GM12878 (cell line): ENCODE measurements around the gene HS3ST1. TPM values are rescaled to one million over a fixed set of nuclear protein-coding genes. Genes with fewer than 3 reads are reported as not detected.

Source experiments
- ATAC-seq: fragments of 200-7000 bp; cut with Tn5 transposase; 3 replicates; pipeline ENCODE4 v1.9.1; 2020; ENCODE audit warnings: mild to moderate bottlenecking, moderate library complexity
- BruUV-seq: library from RNA; stranded (reverse); fragments of 400-500 nt; replicated peaks from 2 replicates; lab custom pipeline; 2021; lab: Mats Ljungman, UMichigan
- CTCF ChIA-PET: fragments of 300-600 bp; sonication (Branson Sonifier 250); formaldehyde crosslinking; extraction: SDS; loops from one replicate; lab custom pipeline; 2021; ENCODE audit warnings: inconsistent platforms; lab: Yijun Ruan, JAX
- POLR2A ChIA-PET: fragments of 350-600 bp; formaldehyde crosslinking; extraction: SDS; loops from one replicate; lab custom pipeline; 2021; ENCODE audit warnings: inconsistent platforms; lab: Charles Lee
- RAD21 ChIA-PET: fragments of 300-600 bp; sonication (Branson Sonifier 250); formaldehyde crosslinking; loops from one replicate; lab custom pipeline; 2023; ENCODE audit warnings: antibody characterized with exemption; ENCODE audit not compliant: unreplicated experiment; lab: Charles Lee
- SMC1A ChIA-PET: fragments of 300-600 bp; sonication (Branson Sonifier 250); formaldehyde crosslinking; loops from one replicate; lab custom pipeline; 2023; ENCODE audit not compliant: unreplicated experiment, uncharacterized antibody; lab: Charles Lee
- DNase-seq: peaks from one replicate; pipeline ENCODE4 v3.0.0-alpha.2; 2011; ENCODE audit warnings: low read depth, low spot score
- FAIRE-seq: peaks from 3 replicates; lab custom pipeline; 2011; peaks lifted over from hg19 to GRCh38; lab: Jason Lieb, UNC
- H2AFZ ChIP-seq: 2 replicates; pipeline ENCODE4 v1.6.0; 2011; ENCODE audit warnings: low read depth, low read length, control low read depth; ENCODE audit not compliant: control insufficient read depth
- H3K27ac ChIP-seq: 2 replicates; pipeline ENCODE4 v1.5.1; 2011; ENCODE audit warnings: control low read depth; ENCODE audit not compliant: control insufficient read depth, insufficient read depth
- H3K27me3 ChIP-seq, 2 experiments: replicated peaks in 1 of 2; 2 replicates each; pipeline versions ENCODE4 v1.6.0 to v1.6.1; 2011; ENCODE audit warnings: low read length in 1 of 2; ENCODE audit not compliant: control insufficient read depth in 2 of 2, insufficient read depth in 2 of 2
- H3K36me3 ChIP-seq, 2 experiments: 2 replicates each; pipeline ENCODE4 v1.5.1; 2011; ENCODE audit warnings: low read length in 1 of 2; ENCODE audit not compliant: control insufficient read depth in 2 of 2, insufficient read depth in 2 of 2
- H3K4me1 ChIP-seq: 2 replicates; pipeline ENCODE4 v1.6.1; 2011; ENCODE audit warnings: mild to moderate bottlenecking, low read length, moderate library complexity, mixed read lengths; ENCODE audit not compliant: control insufficient read depth, insufficient read depth
- H3K4me2 ChIP-seq: 2 replicates; pipeline ENCODE4 v1.6.0; 2011; ENCODE audit warnings: control low read depth; ENCODE audit not compliant: control insufficient read depth, insufficient read depth
- H3K4me3 ChIP-seq: fragments of 200-600 bp; sonication (generic); 2 replicates; pipeline ENCODE4 v1.5.1; 2016
- H3K79me2 ChIP-seq: 2 replicates; pipeline ENCODE4 v1.6.0; 2011; ENCODE audit warnings: low read length; ENCODE audit not compliant: control insufficient read depth, insufficient read depth
- H3K9ac ChIP-seq: 2 replicates; pipeline ENCODE4 v1.8.0; 2011; ENCODE audit warnings: low read length, control low read depth, mixed read lengths; ENCODE audit not compliant: control insufficient read depth, insufficient read depth
- H3K9me3 ChIP-seq: replicated peaks from 3 replicates; pipeline ENCODE4 v1.5.1; 2011; ENCODE audit warnings: mild to moderate bottlenecking, low read length; ENCODE audit not compliant: control insufficient read depth, insufficient read depth
- H4K20me1 ChIP-seq: 2 replicates; pipeline ENCODE4 v1.6.0; 2011; ENCODE audit not compliant: control insufficient read depth, insufficient read depth
- ASH2L ChIP-seq: fragments of 300-600, 200-600 bp; sonication (generic); IDR thresholded peaks from 2 replicates; pipeline ENCODE4 v1.6.1; 2017; ENCODE audit warnings: low read depth, mild to moderate bottlenecking, borderline replicate concordance
- CBX3 ChIP-seq: fragments of 200-600 bp; sonication (generic); IDR thresholded peaks from 2 replicates; pipeline ENCODE4 v1.6.1; 2016; ENCODE audit warnings: low read depth, borderline replicate concordance
- HCFC1 ChIP-seq: fragments of 150-350 bp; IDR thresholded peaks from 2 replicates; pipeline ENCODE4 v1.6.1; 2014; ENCODE audit warnings: low read length
- HDAC2 ChIP-seq: fragments of 200-600 bp; sonication (generic); IDR thresholded peaks from 2 replicates; pipeline ENCODE4 v1.6.1; 2017
- IKZF1 ChIP-seq: fragments of 450-650 bp; conservative IDR thresholded peaks from 2 replicates; pipeline ENCODE4 v1.6.1; 2017; ENCODE audit warnings: antibody characterized with exemption, mild to moderate bottlenecking
- KLF5 ChIP-seq: fragments of 450-650 bp; IDR thresholded peaks from 2 replicates; pipeline ENCODE4 v1.6.1; 2014; ENCODE audit warnings: mild to moderate bottlenecking; ENCODE audit not compliant: partially characterized antibody
- NR2F1 ChIP-seq: fragments of 450-650 bp; conservative IDR thresholded peaks from 2 replicates; pipeline ENCODE4 v1.6.1; 2017; ENCODE audit warnings: mild to moderate bottlenecking
- RCOR1 ChIP-seq: conservative IDR thresholded peaks from 2 replicates; pipeline ENCODE4 v1.6.1; 2012; ENCODE audit warnings: low read depth, low read length, improper control_type of control experiment
- SMC3 ChIP-seq: IDR thresholded peaks from 2 replicates; pipeline ENCODE4 v1.6.1; 2011; ENCODE audit warnings: low read length, improper control_type of control experiment, borderline replicate concordance
- SP1 ChIP-seq: IDR thresholded peaks from one replicate; pipeline ENCODE4 v1.6.1; 2011; ENCODE audit warnings: low read depth, low read length
- SUPT20H ChIP-seq: IDR thresholded peaks from 2 replicates; pipeline ENCODE4 v1.6.1; 2011; ENCODE audit warnings: low read depth, mild to moderate bottlenecking, low read length, moderate library complexity, borderline replicate concordance; ENCODE audit not compliant: control insufficient read depth
- YY1 ChIP-seq: IDR thresholded peaks from 2 replicates; pipeline ENCODE4 v1.6.1; 2011; ENCODE audit warnings: low read depth, mild to moderate bottlenecking, low read length
- WGBS: methylation state at CpG from one replicate; pipeline ENCODE4 v1.1.6; 2016; ENCODE audit warnings: low lambda C conversion rate; ENCODE audit not compliant: insufficient replicate concordance, insufficient coverage; ENCODE audit errors: missing lambda C conversion rate; 5-methylcytosine and 5-hydroxymethylcytosine counted together
- in situ Hi-C: fragments of 300-500 bp; cut with MboI; formaldehyde crosslinking; loops from 9 replicates; pipeline ENCODE4 v1.14.3; 2018; ENCODE audit warnings: mixed read lengths
- intact Hi-C: fragments of 100-400 bp; cut with micrococcal nuclease; formaldehyde crosslinking; loops from one replicate; pipeline ENCODE4 v1.14.2; 2022; ENCODE audit not compliant: unreplicated experiment
- polyA plus RNA-seq, 11 experiments: library from polyadenylated mRNA; depleted of rRNA in 4 of 11; unstranded in 6 of 11; stranded (reverse) in 5 of 11; fragments of >200 nt; fragmentation: Nextera tagmentation in 4 of 11; fragmentation: Illumina TruSeq in 1 of 11; extraction: Ambion mirVana in 4 of 11; extraction: Trizol in 1 of 11; gene quantifications; 1 replicate in 1 of 11; 2 replicates in 10 of 11; pipeline versions ENCODE4 v1.2.1 to v1.2.3, GENCODE V29; 2011 to 2016; ENCODE audit warnings: inconsistent platforms in 2 of 11, missing spikeins in 2 of 11, low read depth in 1 of 11
- total RNA-seq, 4 experiments: library from RNA; depleted of rRNA in 3 of 4; stranded (reverse); fragments of >200 nt in 3 of 4; fragmentation: Illumina TruSeq in 1 of 4; extraction: Trizol in 1 of 4; gene quantifications; 2 replicates each; pipeline versions ENCODE4 v1.2.1 to v1.2.3, GENCODE V29; 2013 to 2021
- TF ChIP-seq, protein P1 (sequence below): IDR thresholded peaks from 2 replicates; pipeline ENCODE4 v1.6.1; 2011; ENCODE audit warnings: low read depth, mild to moderate bottlenecking, low read length, moderate library complexity, borderline replicate concordance; ENCODE audit errors: extremely low read depth
- TF ChIP-seq, protein P2 (sequence below): fragments of 450-650 bp; IDR thresholded peaks from 2 replicates; pipeline ENCODE4 v1.6.1; 2017; ENCODE audit warnings: mild to moderate bottlenecking, low read depth, inconsistent platforms; ENCODE audit not compliant: poor library complexity, severe bottlenecking
- TF ChIP-seq, protein P3 (sequence below): fragments of 450-650 bp; IDR thresholded peaks from 2 replicates; pipeline ENCODE4 v1.6.1; 2017; ENCODE audit warnings: borderline replicate concordance
- TF ChIP-seq, protein P4 (sequence below): fragments of 450-650 bp; IDR thresholded peaks from 2 replicates; pipeline ENCODE4 v1.6.1; 2017; ENCODE audit warnings: low read depth, mild to moderate bottlenecking, moderate library complexity
- TF ChIP-seq, protein P5 (sequence below): fragments of 450-650 bp; conservative IDR thresholded peaks from 2 replicates; pipeline ENCODE4 v1.6.1; 2017; ENCODE audit warnings: mild to moderate bottlenecking, moderate library complexity

Gene HS3ST1
- total and polyA plus RNA-seq, 10 of the 15 experiments (the other 5 are each of a cell fraction or from before 2014, with no cell fraction given), result 0.03 to 0.65 (median 0.13) TPM

DNA sequence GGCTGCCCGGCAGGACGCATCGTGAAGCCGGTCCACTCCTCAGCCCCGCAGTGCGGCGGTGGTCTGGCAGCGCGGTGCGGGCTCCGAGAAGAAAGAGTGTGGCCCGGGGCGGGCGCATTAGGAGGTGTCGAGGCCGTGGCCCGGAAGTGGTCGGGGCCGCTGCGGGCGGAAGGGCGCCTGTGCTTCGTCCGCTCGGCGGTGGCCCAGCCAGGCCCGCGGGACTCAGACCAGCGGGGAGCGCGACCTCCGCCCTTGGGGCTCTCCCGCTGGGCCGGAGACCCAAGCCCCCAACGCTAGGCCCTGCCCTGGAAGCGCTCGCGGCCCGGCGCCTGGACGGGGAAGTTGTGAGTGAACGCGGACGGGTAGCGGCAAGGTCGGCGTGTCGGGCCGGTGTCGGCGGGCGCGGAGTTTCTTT is 60.0 kb downstream of the HS3ST1 start:
- POLR2A ChIA-PET, result no interaction called here
- H3K4me1 ChIP-seq, result no peaks in the 10 kb centered on the region
- 77% methylated on average over 13 of the region's 53 CpGs for WGBS
- H3K27me3 ChIP-seq, result no peaks in the 10 kb centered on the region; a peak in 1 of 4 replicates
- no peak overlapping the region for H3K27ac ChIP-seq
- no peaks in the 10 kb centered on the region for H4K20me1 ChIP-seq
- CTCF ChIA-PET, result no interaction called here
- H2AFZ ChIP-seq, result no peak overlapping the region
- in situ Hi-C loops, result no loop called here
- H3K9ac ChIP-seq, result no peak overlapping the region
- ATAC-seq, result no peak
- SMC1A ChIA-PET, result no interaction called here
- RAD21 ChIA-PET, result no interaction called here
- H3K4me2 ChIP-seq, result no peak overlapping the region
- DNase-seq, result no peak
- BruUV-seq, result no TSS peak
- TF ChIP-seq SUPT20H, result no peak
- no peak for TF ChIP-seq CBX3
- TF ChIP-seq, protein P1, sequence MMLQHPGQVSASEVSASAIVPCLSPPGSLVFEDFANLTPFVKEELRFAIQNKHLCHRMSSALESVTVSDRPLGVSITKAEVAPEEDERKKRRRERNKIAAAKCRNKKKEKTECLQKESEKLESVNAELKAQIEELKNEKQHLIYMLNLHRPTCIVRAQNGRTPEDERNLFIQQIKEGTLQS, result no peak
- no peak for TF ChIP-seq NR2F1
- TF ChIP-seq, protein P2, sequence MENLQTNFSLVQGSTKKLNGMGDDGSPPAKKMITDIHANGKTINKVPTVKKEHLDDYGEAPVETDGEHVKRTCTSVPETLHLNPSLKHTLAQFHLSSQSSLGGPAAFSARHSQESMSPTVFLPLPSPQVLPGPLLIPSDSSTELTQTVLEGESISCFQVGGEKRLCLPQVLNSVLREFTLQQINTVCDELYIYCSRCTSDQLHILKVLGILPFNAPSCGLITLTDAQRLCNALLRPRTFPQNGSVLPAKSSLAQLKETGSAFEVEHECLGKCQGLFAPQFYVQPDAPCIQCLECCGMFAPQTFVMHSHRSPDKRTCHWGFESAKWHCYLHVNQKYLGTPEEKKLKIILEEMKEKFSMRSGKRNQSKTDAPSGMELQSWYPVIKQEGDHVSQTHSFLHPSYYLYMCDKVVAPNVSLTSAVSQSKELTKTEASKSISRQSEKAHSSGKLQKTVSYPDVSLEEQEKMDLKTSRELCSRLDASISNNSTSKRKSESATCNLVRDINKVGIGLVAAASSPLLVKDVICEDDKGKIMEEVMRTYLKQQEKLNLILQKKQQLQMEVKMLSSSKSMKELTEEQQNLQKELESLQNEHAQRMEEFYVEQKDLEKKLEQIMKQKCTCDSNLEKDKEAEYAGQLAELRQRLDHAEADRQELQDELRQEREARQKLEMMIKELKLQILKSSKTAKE, result no peak
- no peak for TF ChIP-seq KLF5
- no peak for TF ChIP-seq RCOR1
- TF ChIP-seq, protein P3, sequence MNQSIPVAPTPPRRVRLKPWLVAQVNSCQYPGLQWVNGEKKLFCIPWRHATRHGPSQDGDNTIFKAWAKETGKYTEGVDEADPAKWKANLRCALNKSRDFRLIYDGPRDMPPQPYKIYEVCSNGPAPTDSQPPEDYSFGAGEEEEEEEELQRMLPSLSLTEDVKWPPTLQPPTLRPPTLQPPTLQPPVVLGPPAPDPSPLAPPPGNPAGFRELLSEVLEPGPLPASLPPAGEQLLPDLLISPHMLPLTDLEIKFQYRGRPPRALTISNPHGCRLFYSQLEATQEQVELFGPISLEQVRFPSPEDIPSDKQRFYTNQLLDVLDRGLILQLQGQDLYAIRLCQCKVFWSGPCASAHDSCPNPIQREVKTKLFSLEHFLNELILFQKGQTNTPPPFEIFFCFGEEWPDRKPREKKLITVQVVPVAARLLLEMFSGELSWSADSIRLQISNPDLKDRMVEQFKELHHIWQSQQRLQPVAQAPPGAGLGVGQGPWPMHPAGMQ, result no peak
- no peak for TF ChIP-seq SMC3
- TF ChIP-seq ASH2L, result no peak
- TF ChIP-seq, protein P4, sequence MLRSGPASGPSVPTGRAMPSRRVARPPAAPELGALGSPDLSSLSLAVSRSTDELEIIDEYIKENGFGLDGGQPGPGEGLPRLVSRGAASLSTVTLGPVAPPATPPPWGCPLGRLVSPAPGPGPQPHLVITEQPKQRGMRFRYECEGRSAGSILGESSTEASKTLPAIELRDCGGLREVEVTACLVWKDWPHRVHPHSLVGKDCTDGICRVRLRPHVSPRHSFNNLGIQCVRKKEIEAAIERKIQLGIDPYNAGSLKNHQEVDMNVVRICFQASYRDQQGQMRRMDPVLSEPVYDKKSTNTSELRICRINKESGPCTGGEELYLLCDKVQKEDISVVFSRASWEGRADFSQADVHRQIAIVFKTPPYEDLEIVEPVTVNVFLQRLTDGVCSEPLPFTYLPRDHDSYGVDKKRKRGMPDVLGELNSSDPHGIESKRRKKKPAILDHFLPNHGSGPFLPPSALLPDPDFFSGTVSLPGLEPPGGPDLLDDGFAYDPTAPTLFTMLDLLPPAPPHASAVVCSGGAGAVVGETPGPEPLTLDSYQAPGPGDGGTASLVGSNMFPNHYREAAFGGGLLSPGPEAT, result no peak
- TF ChIP-seq IKZF1, result no peak
- TF ChIP-seq YY1, result no peak
- TF ChIP-seq SP1, result no peak
- TF ChIP-seq HDAC2, result no peak
- TF ChIP-seq, protein P5, sequence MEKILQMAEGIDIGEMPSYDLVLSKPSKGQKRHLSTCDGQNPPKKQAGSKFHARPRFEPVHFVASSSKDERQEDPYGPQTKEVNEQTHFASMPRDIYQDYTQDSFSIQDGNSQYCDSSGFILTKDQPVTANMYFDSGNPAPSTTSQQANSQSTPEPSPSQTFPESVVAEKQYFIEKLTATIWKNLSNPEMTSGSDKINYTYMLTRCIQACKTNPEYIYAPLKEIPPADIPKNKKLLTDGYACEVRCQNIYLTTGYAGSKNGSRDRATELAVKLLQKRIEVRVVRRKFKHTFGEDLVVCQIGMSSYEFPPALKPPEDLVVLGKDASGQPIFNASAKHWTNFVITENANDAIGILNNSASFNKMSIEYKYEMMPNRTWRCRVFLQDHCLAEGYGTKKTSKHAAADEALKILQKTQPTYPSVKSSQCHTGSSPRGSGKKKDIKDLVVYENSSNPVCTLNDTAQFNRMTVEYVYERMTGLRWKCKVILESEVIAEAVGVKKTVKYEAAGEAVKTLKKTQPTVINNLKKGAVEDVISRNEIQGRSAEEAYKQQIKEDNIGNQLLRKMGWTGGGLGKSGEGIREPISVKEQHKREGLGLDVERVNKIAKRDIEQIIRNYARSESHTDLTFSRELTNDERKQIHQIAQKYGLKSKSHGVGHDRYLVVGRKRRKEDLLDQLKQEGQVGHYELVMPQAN, result no peak
- no peak for TF ChIP-seq HCFC1
- intact Hi-C loops, result no loop called here
- H3K79me2 ChIP-seq, result no peaks in the 10 kb centered on the region
- FAIRE-seq, result no peak
- no peaks in the 10 kb centered on the region; a peak in 1 of 4 replicates for H3K36me3 ChIP-seq
- H3K9me3 ChIP-seq, result no peaks in the 10 kb centered on the region; the same call in 2 of the 3 replicates
- no peak overlapping the region for H3K4me3 ChIP-seq
